Neural crest cell (in vitro differentiated cells): Measurements from ENCODE around the gene DUSP11. TPM values are rescaled to one million over a fixed set of nuclear protein-coding genes. Genes with fewer than 3 reads are reported as not detected.
A peak's percentile ranks its signal among the peaks of the same experiment; 100 is the strongest.

Source experiments
- DNase-seq: peaks from one replicate; pipeline ENCODE4 v3.0.0; 2021; ENCODE audit warnings: low read depth, mixed read lengths, low spot score
- H3K27ac Mint-ChIP-seq: one replicate; pipeline ENCODE4 v1.8.0; 2021; ENCODE audit warnings: mild to moderate bottlenecking, mixed read lengths; ENCODE audit not compliant: unreplicated experiment
- H3K27me3 Mint-ChIP-seq: 2 replicates; pipeline ENCODE4 v1.8.0; 2021; ENCODE audit warnings: low read depth, mild to moderate bottlenecking, mixed read lengths
- H3K36me3 Mint-ChIP-seq: 2 replicates; pipeline ENCODE4 v1.8.0; 2021; ENCODE audit warnings: low read depth, mild to moderate bottlenecking, mixed read lengths
- H3K4me1 Mint-ChIP-seq: 2 replicates; pipeline ENCODE4 v1.8.0; 2021; ENCODE audit warnings: mixed read lengths
- H3K4me3 Mint-ChIP-seq: one replicate; pipeline ENCODE4 v1.8.0; 2021; ENCODE audit warnings: mild to moderate bottlenecking, mixed read lengths
- H3K9me3 Mint-ChIP-seq: 2 replicates; pipeline ENCODE4 v1.8.0; 2021; ENCODE audit warnings: mixed read lengths
- CTCF ChIP-seq: fragments of 200-600 bp; sonication (generic); conservative IDR thresholded peaks from 2 replicates; pipeline ENCODE4 v1.5.0; 2021; ENCODE audit warnings: antibody characterized with exemption, mild to moderate bottlenecking
- long read RNA-seq: library from polyadenylated mRNA; unstranded; transcript quantifications from one replicate; pipeline ENCODE4 v2.0.0, GENCODE V29; 2020
- total RNA-seq: library from RNA; stranded (reverse); gene quantifications from 2 replicates; pipeline ENCODE4 v1.2.1, GENCODE V29; 2021

Gene DUSP11
- total RNA-seq: 17.7 and 18.2 TPM in 2 replicates
- long read RNA-seq, transcript DUSP11-201 (9 exons, 1,653 nt): major isoform, 54 of 60 reads
- long read RNA-seq, partial matches to known transcripts: 1 of 60 reads
- long read RNA-seq, other reads (novel, unspliced or antisense): 4 of 60 reads

GRCh38 chr2:73779467-73780236 is at the start of gene DUSP11:
Gene DUSP11, minus strand, starts transcription at chr2:73780103. Its CDS starts 129 bp downstream, at chr2:73779974.
- H3K4me3 Mint-ChIP-seq: peak within 1 kb of the TSS; percentile 97
- peak; percentile 90 for TF ChIP-seq CTCF
- H3K4me1 Mint-ChIP-seq: peaks cover 19% of the 10 kb centered on the region
- DNase-seq: peak; percentile 98
- H3K27me3 Mint-ChIP-seq: peaks cover 5% of the 10 kb centered on the region
- peak within 1 kb of the TSS; percentile 98 for H3K27ac Mint-ChIP-seq
- H3K9me3 Mint-ChIP-seq: no peaks in the 10 kb centered on the region
- peaks cover 3% of the 10 kb centered on the region for H3K36me3 Mint-ChIP-seq

GRCh38 chr2:73828818-73829570 is 49.1 kb upstream of the DUSP11 start, which contains the start of gene STAMBP:
Gene STAMBP, plus strand, starts transcription at chr2:73828961. Its CDS starts 1,896 bp downstream, at chr2:73830857.
- Mint-ChIP-seq H3K36me3 (peaks cover 4% of the 10 kb centered on the region), H3K4me3 (peak within 1 kb of the TSS; percentile 83), H3K9me3 (no peaks in the 10 kb centered on the region), H3K27me3 (peaks cover 37% of the 10 kb centered on the region), H3K4me1 (peaks cover 22% of the 10 kb centered on the region), H3K27ac (peak within 1 kb of the TSS; percentile 92)
- peak; percentile 91 for DNase-seq
- TF ChIP-seq CTCF: no peak

GRCh38 chr2:73828389-73828817 is 48.5 kb upstream of the DUSP11 start:
- Mint-ChIP-seq H3K27ac (no peak overlapping the region), H3K4me3 (peak overlapping the region; percentile 83), H3K4me1 (peaks cover 22% of the 10 kb centered on the region), H3K9me3 (no peaks in the 10 kb centered on the region), H3K27me3 (peaks cover 40% of the 10 kb centered on the region), H3K36me3 (peaks cover 4% of the 10 kb centered on the region)
- no peak for TF ChIP-seq CTCF
- DNase-seq: no peak

- Mint-ChIP-seq H3K4me1 (peaks cover 22% of the 10 kb centered on the region), H3K27ac (no peak overlapping the region), H3K4me3 (peak overlapping the region; percentile 52), H3K36me3 (peaks cover 4% of the 10 kb centered on the region), H3K9me3 (no peaks in the 10 kb centered on the region), H3K27me3 (peaks cover 46% of the 10 kb centered on the region)
- no peak for TF ChIP-seq CTCF
- no peak for DNase-seq
Measured at GRCh38 chr2:73827660-73828388, 47.9 kb upstream of the DUSP11 start.

- Mint-ChIP-seq H3K4me3 (no peak overlapping the region), H3K4me1 (peaks cover 19% of the 10 kb centered on the region)
Measured at GRCh38 chr2:73827018-73827417, 47.1 kb upstream of the DUSP11 start.

More at GRCh38 chr2:73827018-73827417, 47.1 kb upstream of the DUSP11 start:
- no peaks in the 10 kb centered on the region for H3K36me3 Mint-ChIP-seq
- no peak for DNase-seq
- H3K9me3 Mint-ChIP-seq: no peaks in the 10 kb centered on the region
- H3K27me3 Mint-ChIP-seq: peaks cover 53% of the 10 kb centered on the region
- peak; percentile 53 for TF ChIP-seq CTCF
- H3K27ac Mint-ChIP-seq: no peak overlapping the region
